Erythroblast (primary cell): ENCODE results near the gene GHRL.

Experiments used
- DNase-seq, 2 experiments: peaks; one replicate each; lab custom pipeline; 2025; lab: John Stamatoyannopoulos, UW
- GATA1 ChIP-seq: IDR thresholded peaks from 2 replicates; pipeline ENCODE4 v1.6.1; 2011; ENCODE audit warnings: low read depth, mild to moderate bottlenecking, control low read depth, low read length, moderate library complexity
- POLR2A ChIP-seq: IDR thresholded peaks from 2 replicates; pipeline ENCODE4 v1.6.1; 2011; ENCODE audit warnings: mild to moderate bottlenecking, low read length

GHRL gene

GRCh38 chr3:10334042-10334441 lies 41.3 kb upstream of the GHRL start:
- no peak for TF ChIP-seq GATA1
- TF ChIP-seq POLR2A: no peak
- no peak for DNase-seq

GRCh38 chr3:10333349-10333650 lies 40.6 kb upstream of the GHRL start:
- TF ChIP-seq POLR2A (no peak), GATA1 (no peak)
- no peak for DNase-seq

GRCh38 chr3:10332481-10333348 lies 40.0 kb upstream of the GHRL start:
- TF ChIP-seq GATA1: no peak
- no peak for TF ChIP-seq POLR2A
- DNase-seq: no peak

DNA sequence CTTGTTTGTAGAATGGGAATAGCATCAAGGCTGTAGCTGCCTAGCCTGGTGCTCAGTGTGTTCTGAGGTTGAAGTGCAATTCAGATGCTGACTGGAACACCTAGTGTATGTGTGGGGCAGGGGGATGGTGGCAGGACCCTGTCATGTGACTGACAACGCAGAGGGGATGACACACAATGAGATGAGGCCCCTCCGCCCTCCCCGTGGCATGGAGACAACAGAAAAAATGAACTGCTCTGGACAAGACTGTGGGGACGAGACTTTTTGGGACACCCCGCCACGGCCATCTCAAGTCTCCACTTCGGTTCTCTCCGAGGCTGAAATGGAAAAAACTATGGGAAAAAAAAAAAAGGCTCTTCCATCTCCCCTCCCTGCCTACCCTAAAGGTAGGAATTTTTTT lies 38.6 kb upstream of the GHRL start:
- no peak for DNase-seq
- TF ChIP-seq GATA1 (no peak), POLR2A (no peak)

GRCh38 chr3:10330319-10330718 lies 37.6 kb upstream of the GHRL start:
- no peak for TF ChIP-seq POLR2A
- TF ChIP-seq GATA1: no peak

DNA sequence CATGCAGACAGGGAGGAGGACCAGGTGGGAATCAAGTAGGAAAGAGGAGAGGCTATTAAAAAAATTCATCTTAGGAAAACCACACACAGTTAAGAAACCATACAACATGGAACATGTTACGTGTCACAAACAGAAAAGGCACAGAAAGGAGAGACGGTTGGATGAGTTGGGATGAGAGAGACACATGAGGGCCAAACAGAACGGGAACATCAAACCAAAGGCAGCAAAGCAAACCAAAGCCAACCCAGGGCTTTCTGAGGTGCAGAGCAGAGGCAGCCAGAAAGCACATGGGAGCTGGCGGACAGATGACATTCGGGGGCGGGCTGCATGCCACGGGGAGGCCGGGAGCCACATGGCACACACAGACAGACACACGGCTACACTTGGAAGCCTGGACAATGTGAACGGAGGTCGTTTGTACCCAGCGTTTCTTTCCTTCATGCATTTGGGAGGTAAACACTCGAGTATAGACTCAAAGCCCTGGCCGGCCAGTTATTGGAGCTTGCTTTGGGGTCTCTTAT lies 36.8 kb upstream of the GHRL start:
- TF ChIP-seq POLR2A (no peak), GATA1 (no peak)
- DNase-seq: no peak

More at GRCh38 chr3:10330319-10330718, 37.6 kb upstream of the GHRL start:
- DNase-seq: no peak

GRCh38 chr3:10328460-10329071 lies 35.8 kb upstream of the GHRL start:
- TF ChIP-seq POLR2A (no peak), GATA1 (no peak)
- DNase-seq: no peak

- DNase-seq: no peak
- TF ChIP-seq GATA1 (no peak), POLR2A (no peak)
Observed at GRCh38 chr3:10327592-10327991, 34.8 kb upstream of the GHRL start.

GRCh38 chr3:10322352-10322710 lies 29.6 kb upstream of the GHRL start:
- peak; percentile 45 to 60 for DNase-seq
- TF ChIP-seq POLR2A (no peak), GATA1 (no peak)

DNA sequence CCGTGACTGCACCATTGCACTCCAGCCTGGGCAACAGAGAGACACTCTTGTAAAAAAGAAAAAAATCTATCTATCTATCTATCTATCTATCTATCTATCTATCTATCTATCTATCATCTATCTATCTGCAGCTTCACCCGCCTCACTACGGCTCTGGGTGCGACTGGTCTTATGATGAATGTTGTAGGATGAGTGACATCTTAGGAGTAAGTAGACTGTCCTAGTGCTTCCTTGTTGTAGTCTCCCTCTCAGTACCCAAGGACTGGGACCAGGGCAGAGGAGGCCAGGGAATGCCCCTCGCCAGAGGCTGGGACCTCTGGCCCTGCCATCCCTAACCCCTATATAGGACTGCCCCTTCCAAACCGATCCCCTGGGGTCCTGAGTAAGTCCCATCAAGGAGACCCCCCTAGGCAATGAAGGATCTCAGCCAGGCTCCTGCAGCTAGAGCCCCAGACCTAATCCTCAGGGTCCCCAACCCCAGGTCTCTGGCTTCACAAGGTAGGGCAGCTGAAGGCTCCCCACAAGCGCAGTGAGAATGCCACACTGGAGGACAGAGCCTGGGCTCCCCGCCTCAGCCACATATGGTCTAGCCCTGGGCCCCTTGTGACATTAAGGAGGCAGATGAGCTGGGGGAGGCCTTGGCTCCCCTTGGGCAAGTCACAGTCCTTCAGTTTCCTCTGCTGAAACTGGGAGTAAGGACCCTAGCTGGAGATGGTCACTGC lies 29.0 kb upstream of the GHRL start:
- TF ChIP-seq POLR2A (no peak), GATA1 (no peak)
- DNase-seq: peak in 1 of 2 experiments; percentile 20

GRCh38 chr3:10320320-10320677 lies 27.6 kb upstream of the GHRL start:
- TF ChIP-seq GATA1: no peak
- TF ChIP-seq POLR2A: no peak
- DNase-seq: peak in 1 of 2 experiments; percentile 46

- no peak for DNase-seq
- TF ChIP-seq POLR2A (no peak), GATA1 (no peak)
Observed at GRCh38 chr3:10319804-10320203, 27.1 kb upstream of the GHRL start.

- DNase-seq: no peak
- TF ChIP-seq POLR2A (no peak), GATA1 (no peak)
Observed at GRCh38 chr3:10319251-10319650, 26.5 kb upstream of the GHRL start.

GRCh38 chr3:10317961-10318350 lies 25.2 kb upstream of the GHRL start:
- TF ChIP-seq GATA1: no peak
- no peak for DNase-seq

DNA sequence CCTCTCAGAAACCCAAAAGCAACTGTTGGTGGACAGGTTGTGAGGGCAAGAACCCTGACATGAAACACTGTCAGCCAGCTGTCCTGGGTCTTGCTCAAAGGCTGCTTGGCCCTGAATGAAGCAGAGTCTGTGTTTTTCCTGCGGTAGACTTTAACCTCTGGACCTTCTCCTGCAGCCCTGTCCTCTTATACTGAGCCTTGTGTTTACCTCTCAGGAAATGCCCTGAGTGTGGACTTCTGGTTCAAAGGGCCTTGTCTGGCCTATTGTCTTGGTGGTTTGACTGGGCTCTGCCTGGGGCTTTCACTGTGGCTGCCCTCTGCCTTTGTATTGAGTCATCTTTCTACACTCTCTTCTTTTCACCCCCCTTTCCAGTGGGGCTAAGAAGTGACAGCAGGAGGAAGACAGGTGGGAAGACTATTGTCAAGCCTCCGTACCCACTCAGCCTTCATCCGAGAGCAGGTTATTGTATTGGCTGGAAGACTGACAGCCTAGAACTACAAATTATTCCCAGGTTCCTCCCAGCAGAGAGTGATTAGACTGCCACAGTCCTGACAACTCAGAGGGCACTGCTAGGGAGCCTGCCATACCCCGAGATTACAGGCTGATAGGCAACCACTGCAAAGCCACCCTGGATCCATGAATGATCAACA lies 24.7 kb upstream of the GHRL start:
- no peak for TF ChIP-seq GATA1
- TF ChIP-seq POLR2A: no peak
- no peak for DNase-seq
